Lung (tissue), 12 donors: ENCODE results near the gene MYO3B. TPM values are rescaled to one million over a fixed set of nuclear protein-coding genes. Genes with fewer than 3 reads are reported as not detected.

Experiments
- ATAC-seq: fragments of 200-7000 bp; cut with Tn5 transposase; one replicate; pipeline ENCODE4 v1.9.1; 2020; ENCODE audit warnings: moderate number of reproducible peaks; ENCODE audit not compliant: insufficient read depth, low FRiP score
- DNase-seq, 3 donors: peaks; one replicate each; pipeline ENCODE4 v3.0.0-alpha.2; 2013 to 2017
- H3K27ac ChIP-seq, 2 donors: one replicate each; pipeline ENCODE4 v1.5.1; 2013; ENCODE audit warnings: mild to moderate bottlenecking in 2 of 2, moderate library complexity in 2 of 2, control low read depth in 1 of 2, inconsistent platforms in 1 of 2, low read depth in 1 of 2, low read length in 1 of 2
- H3K27me3 ChIP-seq, 3 donors: one replicate each; pipeline ENCODE4 v1.5.1; 2013; ENCODE audit warnings: low read length in 2 of 3; ENCODE audit not compliant: control insufficient read depth in 3 of 3, insufficient read depth in 3 of 3
- H3K36me3 ChIP-seq, 4 donors: one replicate each; pipeline ENCODE4 v1.5.1; 2013; ENCODE audit warnings: low read length in 4 of 4, mild to moderate bottlenecking in 1 of 4, moderate library complexity in 1 of 4; ENCODE audit not compliant: control insufficient read depth in 4 of 4, insufficient read depth in 4 of 4
- H3K4me1 ChIP-seq, 5 donors: one replicate each; pipeline ENCODE4 v1.5.1; 2013; ENCODE audit warnings: low read length in 5 of 5, mild to moderate bottlenecking in 2 of 5, moderate library complexity in 1 of 5; ENCODE audit not compliant: control insufficient read depth in 5 of 5, insufficient read depth in 5 of 5
- H3K4me3 ChIP-seq: one replicate; pipeline ENCODE4 v1.5.1; 2013; ENCODE audit warnings: mild to moderate bottlenecking, control low read depth, moderate library complexity
- H3K9ac ChIP-seq, 2 donors: one replicate each; pipeline ENCODE4 v1.5.1; 2013; ENCODE audit warnings: low read length in 2 of 2, control low read depth in 1 of 2; ENCODE audit not compliant: insufficient read depth in 1 of 2
- H3K9me3 ChIP-seq, 4 donors: one replicate each; pipeline ENCODE4 v1.5.1; 2013; ENCODE audit warnings: low read length in 3 of 4, mild to moderate bottlenecking in 1 of 4, moderate library complexity in 1 of 4; ENCODE audit not compliant: control insufficient read depth in 4 of 4, insufficient read depth in 3 of 4
- CTCF ChIP-seq: IDR thresholded peaks from 2 replicates; pipeline ENCODE4 v1.5.1; 2012; ENCODE audit warnings: mild to moderate bottlenecking; ENCODE audit errors: control extremely low read depth, extremely low read depth
- WGBS, 2 donors: extraction: QIAGEN DNeasy Blood & Tissue Kit; methylation state at CpG; one replicate each; pipeline ENCODE4 v1.1.7; 2013; 5-methylcytosine and 5-hydroxymethylcytosine counted together
- polyA plus RNA-seq, 2 donors: library from polyadenylated mRNA; stranded (reverse); fragments of 200-250 nt; gene quantifications; one replicate each; pipeline ENCODE4 v1.2.1, GENCODE V29; 2013
- total RNA-seq, 2 donors: library from RNA; depleted of rRNA in 1 of 2; stranded (reverse); fragments of >200 nt in 1 of 2; gene quantifications; one replicate each; pipeline ENCODE4 v1.2.1, GENCODE V29; 2014 to 2021
- donor health status: control.
- donor health status: control.
- donor health status: Bipolar disorder and iron deficiency.
- donor health status: healthy.
- donor health status: DM: yes; HTN: yes; CAD: no.

MYO3B gene
- total and polyA plus RNA-seq, 4 donors, result 0.03 to 0.82 (median 0.05) TPM; not detected in 1

GRCh38 chr2:170170281-170171040 lies 7.5 kb upstream of the MYO3B start:
- Histone ChIP-seq H3K27ac (no peak overlapping the region), H3K9me3 (no peaks in the 10 kb centered on the region), H3K27me3 (no peaks in the 10 kb centered on the region), H3K4me1 (no peaks in the 10 kb centered on the region), H3K36me3 (no peaks in the 10 kb centered on the region), H3K9ac (no peak overlapping the region), H3K4me3 (no peak overlapping the region)
- WGBS, 2 donors, result 63 to 79% methylated on average over 5 of the region's 5 CpGs
- DNase-seq, result peak; percentile 26 to 61 (median 46)
- TF ChIP-seq CTCF, result no peak
- ATAC-seq, result no peak

GRCh38 chr2:170176212-170176611 lies 1.7 kb upstream of the MYO3B start:
- WGBS, 2 donors, result 84 to 89% methylated on average over 6 of the region's 6 CpGs
- no peak overlapping the region for H3K27ac ChIP-seq
- no peak overlapping the region for H3K4me3 ChIP-seq
- H3K36me3 ChIP-seq, result no peaks in the 10 kb centered on the region
- TF ChIP-seq CTCF, result no peak
- no peaks in the 10 kb centered on the region for H3K27me3 ChIP-seq
- no peak for DNase-seq
- no peaks in the 10 kb centered on the region for H3K9me3 ChIP-seq
- H3K4me1 ChIP-seq, result no peaks in the 10 kb centered on the region
- H3K9ac ChIP-seq, result no peak overlapping the region
- no peak for ATAC-seq

GRCh38 chr2:170180031-170180566 lies 2.2 kb downstream of the MYO3B start:
- H3K9me3 ChIP-seq, result no peaks in the 10 kb centered on the region
- no peak overlapping the region for H3K4me3 ChIP-seq
- ATAC-seq, result no peak
- TF ChIP-seq CTCF, result no peak
- no peaks in the 10 kb centered on the region for H3K36me3 ChIP-seq
- no peaks in the 10 kb centered on the region for H3K4me1 ChIP-seq
- H3K27ac ChIP-seq, result no peak overlapping the region
- peak in 2 of 3 donors; percentile 34 to 61 for DNase-seq
- no peaks in the 10 kb centered on the region for H3K27me3 ChIP-seq
- WGBS, 2 donors, result 73 to 84% methylated on average over 3 of the region's 3 CpGs
- H3K9ac ChIP-seq, result no peak overlapping the region
